H1 (cell line): ENCODE results near the gene METRN. TPM values are rescaled to one million over a fixed set of nuclear protein-coding genes. Genes with fewer than 3 reads are reported as not detected.

Source experiments
- BCL11A ChIP-seq, 2 experiments: IDR thresholded peaks; one replicate each; pipeline ENCODE4 v1.6.1; 2011; ENCODE audit warnings: low read depth in 2 of 2, low read length in 2 of 2, mild to moderate bottlenecking in 2 of 2
- FOSL1 ChIP-seq: IDR thresholded peaks from 2 replicates; pipeline ENCODE4 v1.6.1; 2011; ENCODE audit warnings: mild to moderate bottlenecking, low read depth, low read length, moderate library complexity; ENCODE audit not compliant: insufficient read depth
- NANOG ChIP-seq: IDR thresholded peaks from 2 replicates; pipeline ENCODE4 v1.6.1; 2011; ENCODE audit warnings: low read length, low read depth, mild to moderate bottlenecking, inconsistent platforms; ENCODE audit not compliant: insufficient read depth, poor library complexity, severe bottlenecking
- polyA plus RNA-seq, 7 experiments: library from polyadenylated mRNA; depleted of rRNA in 3 of 7; stranded (reverse) in 5 of 7; unstranded in 2 of 7; fragments of >200 nt in 5 of 7; fragments of 200-250 nt in 2 of 7; gene quantifications; 1 replicate in 5 of 7; 2 replicates in 1 of 7; 4 replicates in 1 of 7; pipeline versions ENCODE4 v1.2.1 to v1.2.3, GENCODE V29; 2011 to 2013; ENCODE audit warnings: missing spikeins in 2 of 7, mixed read lengths in 2 of 7
- total RNA-seq: library from RNA; stranded (reverse); fragmentation: NEBNext Ultra II Directional; extraction: Animal tissue kit (Norgen Biotek cat#: 25700); gene quantifications from 2 replicates; pipeline ENCODE4 v1.2.1, GENCODE V29; 2021

The METRN gene
- total and polyA plus RNA-seq, 2 of the 8 experiments (the other 6 are each of a cell fraction or from before 2014, with no cell fraction given) = 18.7 to 25.8 TPM

- TF ChIP-seq FOSL1 = no peak
- TF ChIP-seq NANOG = no peak
- no peak for TF ChIP-seq BCL11A (IDR thresholded peaks at IDR 0.05; ENCODE audit: low read depth in 2 of 2, low read length in 2 of 2)
Measured at GRCh38 chr16:722835-723633, 8.1 kb downstream of the METRN start (continued).
